GM06990 (cell line): ENCODE measurements around the gene TNRC18.

ENCODE experiments used
- DNase-seq: peaks from one replicate; pipeline ENCODE4 v3.0.0-alpha.2; 2011; ENCODE audit not compliant: insufficient read length; ENCODE audit errors: extremely low read depth
- H3K27me3 ChIP-seq: replicated peaks from 2 replicates; pipeline ENCODE4 v1.6.0; 2011; ENCODE audit warnings: low read length; ENCODE audit not compliant: control insufficient read depth, insufficient read depth
- H3K36me3 ChIP-seq: 2 replicates; pipeline ENCODE4 v1.5.1; 2011; ENCODE audit warnings: low read length; ENCODE audit not compliant: control insufficient read depth, insufficient read depth
- H3K4me3 ChIP-seq: replicated peaks from 2 replicates; pipeline ENCODE4 v1.5.1; 2011; ENCODE audit warnings: low read depth, mild to moderate bottlenecking, control low read depth, low read length
- CTCF ChIP-seq: IDR thresholded peaks from 2 replicates; pipeline ENCODE4 v1.5.1; 2011; ENCODE audit warnings: low read length, control low read depth, mild to moderate bottlenecking, inconsistent platforms; ENCODE audit not compliant: insufficient read depth, poor library complexity, severe bottlenecking

TNRC18 gene

GRCh38 chr7:5435291-5436002 lies 11.8 kb upstream of the TNRC18 start:
- no peak for TF ChIP-seq CTCF
- DNase-seq = peak; percentile 63

GRCh38 chr7:5433181-5433580 lies 9.5 kb upstream of the TNRC18 start:
- Histone ChIP-seq H3K27me3 (no peaks in the 10 kb centered on the region; the same call in 1 of the 2 replicates), H3K4me3 (no peak overlapping the region), H3K36me3 (no peaks in the 10 kb centered on the region)
- no peak for DNase-seq
- TF ChIP-seq CTCF = no peak

More at GRCh38 chr7:5435291-5436002, 11.8 kb upstream of the TNRC18 start:
- Histone ChIP-seq H3K36me3 (no peaks in the 10 kb centered on the region), H3K4me3 (no peak overlapping the region), H3K27me3 (peaks cover 1% of the 10 kb centered on the region; the same call in 1 of the 2 replicates)

GRCh38 chr7:5432691-5433090 lies 9.1 kb upstream of the TNRC18 start:
- Histone ChIP-seq H3K27me3 (no peaks in the 10 kb centered on the region; the same call in 1 of the 2 replicates), H3K4me3 (no peak overlapping the region), H3K36me3 (no peaks in the 10 kb centered on the region)
- no peak for TF ChIP-seq CTCF
- DNase-seq = no peak

GRCh38 chr7:5431560-5432015 lies 8.0 kb upstream of the TNRC18 start:
- no peak for DNase-seq
- no peak overlapping the region for H3K4me3 ChIP-seq
- H3K27me3 ChIP-seq = no peaks in the 10 kb centered on the region; the same call in 1 of the 2 replicates
- TF ChIP-seq CTCF = no peak
- no peaks in the 10 kb centered on the region for H3K36me3 ChIP-seq

GRCh38 chr7:5430612-5430947 lies 6.9 kb upstream of the TNRC18 start:
- Histone ChIP-seq H3K4me3 (no peak overlapping the region), H3K36me3 (no peaks in the 10 kb centered on the region), H3K27me3 (peaks cover 3% of the 10 kb centered on the region; the same call in 1 of the 2 replicates)
- no peak for TF ChIP-seq CTCF
- no peak for DNase-seq
